Activated T-helper 9 cell treated with anti-CD3 and anti-CD28 coated beads, Interleukin-2, amount 50 U/mL, for 16 hours (primary cell): ENCODE data around the gene MPV17.
"Not testable (repeated sequence)": the region's sequence is repeated elsewhere in the genome, so short reads cannot be mapped to it uniquely, and the experiment has no call there.

Source experiments
- DNase-seq: peaks from one replicate; pipeline ENCODE4 v3.0.0-alpha.2; 2020; ENCODE audit warnings: low read depth

MPV17 gene

GRCh38 chr2:27322766-27323595 lies at the start of gene MPV17:
Gene MPV17 (minus strand): TSS chr2:27323097. CDS start chr2:27322517, 580 bp downstream.
- peak; percentile 82 for DNase-seq

- no peak for DNase-seq
Measured at GRCh38 chr2:27370816-27371620, 48.1 kb upstream of the MPV17 start.

GRCh38 chr2:27370026-27370815 lies 47.3 kb upstream of the MPV17 start, which contains the start of the genes EIF2B4 and SNX17:
Gene EIF2B4 (minus strand): TSS chr2:27370338. CDS start chr2:27370314, 24 bp downstream.
Gene SNX17 (plus strand): TSS chr2:27370616. CDS start chr2:27370744, 128 bp downstream.
- DNase-seq, result peak; percentile 99

GRCh38 chr2:27369471-27370025 lies 46.7 kb upstream of the MPV17 start:
- DNase-seq, result no peak

GRCh38 chr2:27363933-27364332 lies 41.0 kb upstream of the MPV17 start:
- DNase-seq, result no peak

- DNase-seq, result no peak
Measured at GRCh38 chr2:27362678-27363420, 40.0 kb upstream of the MPV17 start.

GRCh38 chr2:27356382-27357181 lies 33.7 kb upstream of the MPV17 start, which contains the start of gene GTF3C2:
Gene GTF3C2 (minus strand): TSS chr2:27356764. CDS start chr2:27343554, 13,210 bp downstream.
- peak; percentile 89 for DNase-seq

GRCh38 chr2:27356056-27356381 lies 33.1 kb upstream of the MPV17 start:
- peak; percentile 21 for DNase-seq

- no peak for DNase-seq
Measured at GRCh38 chr2:27354597-27354927, 31.7 kb upstream of the MPV17 start.

GRCh38 chr2:27353762-27354596 lies 31.1 kb upstream of the MPV17 start:
- DNase-seq, result no peak

- not testable (repeated sequence) for DNase-seq
Measured at GRCh38 chr2:27353386-27353761, 30.5 kb upstream of the MPV17 start.

- DNase-seq, result no peak
Measured at GRCh38 chr2:27351802-27352598, 29.1 kb upstream of the MPV17 start.

- no peak for DNase-seq
Measured at GRCh38 chr2:27350106-27350693, 27.3 kb upstream of the MPV17 start.

- DNase-seq, result no peak
Measured at GRCh38 chr2:27347641-27348040, 24.7 kb upstream of the MPV17 start.

- no peak for DNase-seq
Measured at GRCh38 chr2:27336173-27336572, 13.3 kb upstream of the MPV17 start.

GRCh38 chr2:27335311-27335710 lies 12.4 kb upstream of the MPV17 start:
- DNase-seq, result no peak

GRCh38 chr2:27324720-27325119 lies 1.8 kb upstream of the MPV17 start:
- DNase-seq, result no peak

GRCh38 chr2:27323596-27324285 lies 844 bp upstream of the MPV17 start:
- DNase-seq, result no peak
